A549 (cell line): ENCODE data around the gene EXOC4.

ENCODE experiments used
- E2F6 ChIP-seq: IDR thresholded peaks from 2 replicates; pipeline ENCODE4 v1.6.1; 2012; ENCODE audit warnings: low read depth, borderline replicate concordance
- ESRRA ChIP-seq: fragments of 150-350 bp; IDR thresholded peaks from 2 replicates; pipeline ENCODE4 v1.6.1; 2014; ENCODE audit warnings: mild to moderate bottlenecking, low read length, borderline replicate concordance
- FOSL2 ChIP-seq, 2 experiments: fragments of 450-650 bp in 1 of 2; fragments of >200 bp in 1 of 2; sonication (Bioruptor Twin) in 1 of 2; formaldehyde crosslinking; IDR thresholded peaks; 2 replicates each; pipeline versions ENCODE4 v1.5.0 to v1.6.1; 2016 to 2020; ENCODE audit warnings: mild to moderate bottlenecking in 1 of 2, moderate library complexity in 1 of 2
- JUN ChIP-seq, 2 experiments: fragments of >200 bp; sonication (Bioruptor Twin); formaldehyde crosslinking; IDR thresholded peaks; 2 replicates in 1 of 2; 3 replicates in 1 of 2; pipeline ENCODE4 v1.6.1; 2016 to 2017
- KDM5A ChIP-seq: fragments of 200-600 bp; sonication (generic); IDR thresholded peaks from 2 replicates; pipeline ENCODE4 v1.6.1; 2016; ENCODE audit warnings: antibody characterized with exemption, mild to moderate bottlenecking
- RCOR1 ChIP-seq: fragments of 150-350 bp; IDR thresholded peaks from 2 replicates; pipeline ENCODE4 v1.6.1; 2014; ENCODE audit warnings: antibody characterized with exemption, low read length, low read depth
- TF ChIP-seq, protein P1 (sequence below): fragments of >200 bp; sonication (Bioruptor Twin); formaldehyde crosslinking; IDR thresholded peaks from 3 replicates; pipeline ENCODE4 v1.5.1; 2016

GRCh38 chr7:133514551-133514950 lies 261.7 kb downstream of the EXOC4 start:
- TF ChIP-seq, protein P1, sequence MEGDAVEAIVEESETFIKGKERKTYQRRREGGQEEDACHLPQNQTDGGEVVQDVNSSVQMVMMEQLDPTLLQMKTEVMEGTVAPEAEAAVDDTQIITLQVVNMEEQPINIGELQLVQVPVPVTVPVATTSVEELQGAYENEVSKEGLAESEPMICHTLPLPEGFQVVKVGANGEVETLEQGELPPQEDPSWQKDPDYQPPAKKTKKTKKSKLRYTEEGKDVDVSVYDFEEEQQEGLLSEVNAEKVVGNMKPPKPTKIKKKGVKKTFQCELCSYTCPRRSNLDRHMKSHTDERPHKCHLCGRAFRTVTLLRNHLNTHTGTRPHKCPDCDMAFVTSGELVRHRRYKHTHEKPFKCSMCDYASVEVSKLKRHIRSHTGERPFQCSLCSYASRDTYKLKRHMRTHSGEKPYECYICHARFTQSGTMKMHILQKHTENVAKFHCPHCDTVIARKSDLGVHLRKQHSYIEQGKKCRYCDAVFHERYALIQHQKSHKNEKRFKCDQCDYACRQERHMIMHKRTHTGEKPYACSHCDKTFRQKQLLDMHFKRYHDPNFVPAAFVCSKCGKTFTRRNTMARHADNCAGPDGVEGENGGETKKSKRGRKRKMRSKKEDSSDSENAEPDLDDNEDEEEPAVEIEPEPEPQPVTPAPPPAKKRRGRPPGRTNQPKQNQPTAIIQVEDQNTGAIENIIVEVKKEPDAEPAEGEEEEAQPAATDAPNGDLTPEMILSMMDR = no peak
- TF ChIP-seq E2F6 (no peak), ESRRA (no peak), KDM5A (no peak), FOSL2 (IDR thresholded peaks at IDR 0.05) (no peak), FOSL2 (CRISPR knock-in tag; IDR thresholded peaks at IDR 0.05) (no peak), JUN (IDR thresholded peaks at IDR 0.05) (no peak), RCOR1 (no peak)
